Uterus (tissue), 2 donors: ENCODE measurements around the gene BCAS3.

Source experiments
- CTCF ChIP-seq, 4 experiments: fragments of 200-600 bp in 2 of 4; fragments of 450-650 bp in 2 of 4; sonication (generic) in 2 of 4; IDR thresholded peaks; one replicate each; pipeline ENCODE4 v1.5.1; 2016 to 2019; ENCODE audit warnings: antibody characterized with exemption in 4 of 4, mild to moderate bottlenecking in 2 of 4, moderate library complexity in 1 of 4
- POLR2A ChIP-seq, 2 donors: fragments of 450-650 bp; IDR thresholded peaks; one replicate each; pipeline ENCODE4 v1.6.1; 2016; ENCODE audit warnings: antibody characterized with exemption in 2 of 2, mild to moderate bottlenecking in 1 of 2, moderate library complexity in 1 of 2

- TF ChIP-seq CTCF (IDR thresholded peaks at IDR 0.05) (no peak), POLR2A (IDR thresholded peaks at IDR 0.05) (no peak)
Observed at GRCh38 chr17:60832631-60833030, 155.0 kb downstream of the BCAS3 start.
